GM12864 (cell line): ENCODE data around the gene CYP26B1.

Experiments used
- DNase-seq: peaks from one replicate; pipeline ENCODE4 v3.0.0-alpha.2; 2011; ENCODE audit warnings: low read depth
- H3K4me3 ChIP-seq: 2 replicates; pipeline ENCODE4 v1.5.1; 2011; ENCODE audit warnings: mild to moderate bottlenecking, low read depth, low read length, control low read depth
- TF ChIP-seq, protein P1 (sequence below): IDR thresholded peaks from 2 replicates; pipeline ENCODE4 v1.5.1; 2011; ENCODE audit warnings: low read depth, mild to moderate bottlenecking, moderate library complexity, low read length, control low read depth, inconsistent platforms; ENCODE audit errors: missing control alignments

Gene CYP26B1

DNA sequence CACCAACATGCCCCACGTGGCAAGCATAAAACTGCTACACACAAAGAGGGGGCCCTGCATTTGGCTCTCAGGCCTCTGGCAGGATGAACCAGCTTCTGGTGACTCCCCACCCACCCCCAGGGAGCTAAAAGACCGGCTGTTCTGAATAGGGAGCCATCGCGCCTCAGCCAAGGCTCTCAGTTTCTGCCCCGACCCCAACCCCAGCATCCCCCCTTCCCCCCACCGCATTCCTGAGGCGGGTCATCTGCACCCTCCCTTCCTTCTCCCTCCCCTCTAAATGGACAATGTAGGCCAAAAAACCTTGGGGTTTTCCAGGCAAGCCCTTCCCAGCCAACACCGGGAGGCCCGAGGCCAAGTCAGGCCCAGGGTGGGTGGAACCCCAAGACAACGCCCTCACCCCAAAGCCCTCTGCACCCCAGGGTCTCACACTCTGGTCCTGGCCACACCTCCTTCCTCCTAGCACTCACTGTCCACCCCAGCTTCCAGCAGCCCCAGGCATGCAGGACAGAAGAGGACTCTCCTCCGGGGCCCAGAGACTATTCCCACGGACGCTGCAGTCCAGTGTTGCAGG is 5.7 kb downstream of the CYP26B1 start:
- H3K4me3 ChIP-seq: no peak overlapping the region
- DNase-seq: no peak
- TF ChIP-seq, protein P1, sequence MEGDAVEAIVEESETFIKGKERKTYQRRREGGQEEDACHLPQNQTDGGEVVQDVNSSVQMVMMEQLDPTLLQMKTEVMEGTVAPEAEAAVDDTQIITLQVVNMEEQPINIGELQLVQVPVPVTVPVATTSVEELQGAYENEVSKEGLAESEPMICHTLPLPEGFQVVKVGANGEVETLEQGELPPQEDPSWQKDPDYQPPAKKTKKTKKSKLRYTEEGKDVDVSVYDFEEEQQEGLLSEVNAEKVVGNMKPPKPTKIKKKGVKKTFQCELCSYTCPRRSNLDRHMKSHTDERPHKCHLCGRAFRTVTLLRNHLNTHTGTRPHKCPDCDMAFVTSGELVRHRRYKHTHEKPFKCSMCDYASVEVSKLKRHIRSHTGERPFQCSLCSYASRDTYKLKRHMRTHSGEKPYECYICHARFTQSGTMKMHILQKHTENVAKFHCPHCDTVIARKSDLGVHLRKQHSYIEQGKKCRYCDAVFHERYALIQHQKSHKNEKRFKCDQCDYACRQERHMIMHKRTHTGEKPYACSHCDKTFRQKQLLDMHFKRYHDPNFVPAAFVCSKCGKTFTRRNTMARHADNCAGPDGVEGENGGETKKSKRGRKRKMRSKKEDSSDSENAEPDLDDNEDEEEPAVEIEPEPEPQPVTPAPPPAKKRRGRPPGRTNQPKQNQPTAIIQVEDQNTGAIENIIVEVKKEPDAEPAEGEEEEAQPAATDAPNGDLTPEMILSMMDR: no peak

DNA sequence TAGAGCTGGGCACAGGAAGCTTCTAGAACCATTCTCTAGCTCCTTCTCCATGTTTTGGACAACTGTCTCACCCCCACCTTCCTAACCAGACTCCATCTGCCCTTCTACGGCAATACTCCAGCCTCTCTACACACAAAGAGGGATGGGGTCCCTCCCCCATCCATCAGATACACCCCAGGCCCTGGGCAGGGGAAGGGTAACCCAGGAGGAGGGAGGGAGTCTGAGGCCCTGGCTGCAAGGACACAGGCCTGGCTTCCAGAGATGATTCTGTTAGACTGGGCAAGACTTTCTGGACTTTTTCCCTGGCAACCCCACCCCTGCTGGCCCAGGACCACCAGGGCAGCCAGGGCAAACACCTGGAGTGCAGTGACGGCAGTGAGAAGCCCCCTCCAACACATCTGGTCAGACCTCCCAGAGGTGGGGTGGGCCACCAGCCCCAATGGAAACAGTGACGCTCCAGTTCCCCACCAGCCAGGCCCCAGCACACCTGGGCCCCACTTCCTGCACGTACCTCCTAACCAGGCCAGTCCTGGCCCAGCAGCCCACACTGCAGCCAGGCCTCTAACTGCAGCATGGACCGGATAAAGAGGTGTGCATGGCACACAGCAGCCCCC is 6.5 kb downstream of the CYP26B1 start:
- H3K4me3 ChIP-seq: no peak overlapping the region
- TF ChIP-seq, protein P1: no peak
- DNase-seq: no peak

DNA sequence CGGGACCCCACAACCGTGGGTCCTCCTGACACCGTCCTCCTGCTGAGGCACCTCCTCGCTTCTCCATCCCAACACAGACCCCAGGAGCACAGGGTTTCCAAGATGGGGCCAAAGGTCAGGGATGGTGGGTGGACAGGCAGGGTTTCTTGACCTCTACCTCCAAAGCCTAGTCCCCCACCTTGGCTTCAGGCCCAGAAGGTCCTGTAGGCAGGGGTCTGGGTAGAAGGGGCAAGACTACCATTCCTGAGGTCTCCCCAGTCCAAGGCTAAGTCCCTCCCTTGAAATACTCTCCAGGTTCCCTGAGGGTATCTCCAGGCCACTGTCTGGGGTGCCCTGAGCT is 7.1 kb downstream of the CYP26B1 start:
- TF ChIP-seq, protein P1: no peak
- no peak overlapping the region for H3K4me3 ChIP-seq
- no peak for DNase-seq

DNA sequence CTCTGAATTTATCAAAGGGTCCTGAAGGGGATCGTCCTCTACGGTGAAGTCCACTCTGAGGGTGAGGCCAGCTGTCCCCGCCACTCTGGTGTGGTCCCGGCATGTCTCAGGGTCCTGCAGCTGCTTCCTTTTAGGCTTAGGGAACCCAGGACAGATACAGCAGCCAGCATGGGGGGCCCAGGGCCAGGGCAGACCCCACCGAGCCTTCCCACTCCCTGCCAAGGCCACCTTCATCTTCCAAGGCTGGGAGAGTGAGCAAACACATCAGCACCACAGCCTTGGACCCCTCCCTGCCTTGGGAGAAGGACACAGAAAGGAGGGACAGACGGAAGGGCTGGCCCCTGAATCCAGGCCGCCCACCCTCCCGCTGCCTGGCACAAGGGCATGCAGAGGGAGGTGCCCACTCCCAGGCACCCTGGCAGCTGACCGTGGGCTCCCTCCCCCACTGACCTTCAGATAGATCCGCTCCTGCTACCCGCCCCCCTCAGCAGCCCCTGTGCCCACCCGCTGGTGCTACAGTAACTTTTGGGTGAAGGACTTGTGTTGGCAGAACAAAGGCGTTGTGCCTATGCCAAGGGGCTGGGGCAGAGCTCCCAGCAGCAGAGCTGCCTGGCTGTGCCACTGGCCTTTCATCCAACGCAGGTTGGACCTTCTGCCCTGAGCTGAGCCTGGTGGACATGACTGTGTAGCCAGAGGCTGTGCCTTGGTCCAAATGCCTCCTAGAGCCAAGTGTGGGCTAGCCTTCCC is 7.6 kb downstream of the CYP26B1 start:
- no peak overlapping the region for H3K4me3 ChIP-seq
- TF ChIP-seq, protein P1: no peak
- no peak for DNase-seq

DNA sequence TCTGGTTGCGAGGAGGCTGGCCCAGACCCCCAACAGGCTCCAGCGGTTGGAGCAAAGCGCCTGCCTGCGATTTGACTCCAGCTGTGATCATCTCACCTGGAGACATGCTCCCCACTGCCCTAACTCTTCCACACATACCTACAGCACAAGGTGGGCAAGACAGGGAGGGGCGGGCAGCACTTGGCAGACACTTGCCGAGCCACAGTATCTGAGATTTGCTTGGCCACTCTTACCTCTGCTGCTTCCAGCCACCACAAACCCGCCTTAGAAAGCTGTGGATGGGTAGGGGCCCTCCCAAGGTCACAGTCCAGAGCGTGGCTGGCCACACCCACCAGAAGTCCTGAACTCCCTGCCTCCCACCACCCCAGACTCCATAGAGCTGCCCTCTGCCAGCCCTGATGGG is 8.2 kb downstream of the CYP26B1 start:
- no peak for DNase-seq
- TF ChIP-seq, protein P1: no peak
- no peak overlapping the region for H3K4me3 ChIP-seq

DNA sequence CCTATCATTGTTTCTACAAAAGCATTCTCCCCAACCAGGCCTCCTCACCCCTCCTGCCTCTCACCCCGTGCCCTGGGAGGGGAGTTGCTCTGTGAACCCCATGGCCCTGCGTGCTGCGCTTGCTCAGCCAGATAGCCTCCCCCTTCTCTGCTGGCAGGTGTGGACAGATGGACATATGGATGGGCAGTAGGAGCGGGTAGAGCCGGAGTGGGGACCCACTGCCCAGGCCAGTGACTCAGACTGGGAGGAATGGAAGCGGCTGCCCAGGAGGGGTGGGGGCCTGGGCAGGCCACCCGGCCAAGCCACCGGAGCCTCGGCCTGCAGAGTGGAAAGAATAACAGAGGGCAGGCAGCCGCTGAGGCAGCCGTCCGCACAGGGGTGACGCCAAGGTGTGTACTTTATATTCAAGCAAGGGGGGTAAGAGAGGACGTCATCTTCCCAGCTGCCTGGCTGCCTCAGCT is 8.7 kb downstream of the CYP26B1 start:
- TF ChIP-seq, protein P1: no peak
- no peak overlapping the region for H3K4me3 ChIP-seq
- no peak for DNase-seq
